NCI-H2227 (cell line): ENCODE measurements around the gene MMADHC.

Source experiments
- DNase-seq: peaks from one replicate; lab custom pipeline; 2025; ENCODE audit not compliant: unreplicated experiment; lab: John Stamatoyannopoulos, UW

The MMADHC gene

DNA sequence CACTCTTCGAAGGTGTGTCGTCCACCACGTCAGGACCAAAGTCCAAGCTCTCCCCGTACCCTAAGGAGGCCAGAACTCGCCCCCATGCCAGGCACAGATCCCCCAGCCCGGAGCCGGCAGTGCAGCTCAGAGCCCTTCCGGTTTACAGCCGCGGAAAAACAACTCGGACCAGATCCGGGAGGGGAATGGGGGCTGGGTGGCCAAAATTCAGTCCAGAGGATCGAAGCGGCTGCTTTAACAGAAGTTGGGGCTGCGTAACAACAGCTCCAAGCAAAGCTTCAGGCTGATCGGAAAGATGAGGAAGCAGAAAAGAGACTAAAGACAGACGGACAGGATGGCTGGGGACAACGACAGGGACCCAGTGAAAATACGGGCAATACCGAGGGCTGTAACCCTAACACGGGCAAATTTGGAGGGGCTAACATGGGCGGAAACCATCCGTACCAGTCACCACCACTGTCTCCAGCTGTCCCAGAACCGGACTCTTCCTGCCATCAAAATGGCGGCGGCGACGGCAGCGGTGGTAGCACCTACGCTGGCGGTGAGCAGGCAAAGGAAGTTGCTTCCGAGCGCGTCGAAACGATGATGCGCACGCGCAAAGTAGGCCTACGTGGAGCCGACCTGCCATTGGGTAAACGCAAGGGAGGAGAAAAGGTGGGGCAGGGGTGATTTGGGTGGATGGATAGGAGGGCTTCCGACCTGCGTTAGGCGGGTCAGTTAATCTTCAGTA is at the start of gene MMADHC:
MMADHC (minus strand) TSS at position 556 of the 730 bp plus-strand sequence. CDS start 678 bp downstream, outside the sequence.
- peak; percentile 99 for DNase-seq

DNA sequence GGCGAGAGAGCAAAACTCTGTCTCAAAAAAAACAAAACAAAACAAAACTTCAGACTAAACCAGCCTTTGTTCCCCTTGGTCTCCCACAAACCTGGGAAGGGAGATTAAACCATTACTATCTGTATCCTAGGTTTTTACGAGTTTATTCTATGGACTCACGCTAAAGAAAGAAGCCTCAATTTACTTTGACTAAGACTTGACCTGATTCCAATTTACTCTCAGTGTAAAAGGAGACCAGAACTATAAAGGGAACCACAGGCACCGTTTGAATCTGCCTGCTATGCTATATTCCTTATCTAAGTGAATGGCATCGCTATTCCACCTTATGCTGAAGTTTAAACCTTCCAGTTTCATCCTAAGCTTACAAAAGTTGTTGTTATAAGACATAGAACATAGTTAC is 46.5 kb upstream of the MMADHC start:
- no peak for DNase-seq

DNA sequence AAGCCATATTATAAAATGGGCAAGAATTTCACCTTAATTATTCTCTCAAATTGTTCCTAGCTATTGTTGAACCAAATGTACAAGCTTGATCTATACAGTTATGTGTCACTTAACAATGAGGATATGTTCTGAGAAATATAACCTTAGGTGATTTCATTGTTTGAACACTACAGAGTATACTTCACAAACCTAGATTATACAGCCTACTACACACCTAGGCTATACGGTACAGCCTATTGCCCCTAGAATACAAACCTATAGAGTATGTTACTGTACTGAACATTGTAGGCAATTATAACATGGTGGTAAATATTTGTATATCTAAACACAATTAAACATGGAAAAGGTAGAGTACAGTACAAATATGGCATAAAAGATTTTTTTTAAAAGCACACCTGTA is 42.9 kb upstream of the MMADHC start:
- no peak for DNase-seq

DNA sequence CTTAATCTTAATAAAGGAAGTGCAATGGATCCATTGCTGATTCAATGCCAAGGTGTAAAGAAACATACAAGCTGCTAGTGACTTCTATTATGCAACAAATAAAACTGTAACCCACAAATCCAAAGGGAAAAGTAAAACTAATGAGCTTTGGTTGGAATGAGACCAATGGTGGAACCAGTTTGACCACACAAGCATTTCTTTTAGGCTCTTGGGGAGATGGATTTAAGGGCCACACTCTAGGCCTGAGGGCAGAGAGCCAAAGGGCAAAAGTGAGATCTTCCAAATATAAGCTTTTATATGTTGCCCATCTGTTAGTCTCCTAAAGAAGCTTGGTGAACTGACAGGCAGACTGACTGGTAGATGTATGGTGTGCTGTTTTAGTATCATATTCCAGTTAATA is 41.5 kb upstream of the MMADHC start:
- no peak for DNase-seq

DNA sequence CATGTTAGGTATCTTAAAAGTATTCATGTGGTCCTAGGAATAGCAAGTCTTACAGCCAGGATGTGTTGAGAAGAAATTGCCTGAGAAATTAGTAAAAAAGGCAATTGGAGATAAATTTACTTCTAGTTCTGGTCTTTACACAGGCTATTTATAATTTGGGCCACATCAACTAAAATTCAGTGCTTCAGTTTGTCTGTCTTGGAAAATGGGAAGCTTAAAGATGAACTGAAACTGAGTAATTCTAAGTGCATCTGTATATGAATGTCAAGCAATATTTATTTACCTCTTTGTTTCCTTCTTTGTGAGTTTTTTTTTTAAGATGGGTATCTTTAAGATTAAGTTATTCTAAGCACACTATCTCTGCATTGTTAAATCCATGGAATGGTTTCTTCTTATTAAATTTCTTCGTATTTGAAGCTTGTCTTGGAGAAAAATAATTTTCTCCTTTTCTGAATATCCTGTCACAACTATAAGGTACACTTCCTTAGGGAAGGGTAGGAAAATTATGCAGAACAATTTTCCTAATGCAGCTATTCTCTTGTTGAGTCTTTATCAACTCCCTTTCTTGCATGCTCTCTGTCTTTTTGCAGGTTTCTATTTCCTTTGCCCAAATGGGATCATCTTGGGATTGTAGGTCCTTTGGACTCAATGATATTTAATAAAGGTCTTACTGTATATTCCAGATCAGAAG is 39.7 kb upstream of the MMADHC start:
- no peak for DNase-seq

GRCh38 chr2:149625671-149626070 is 38.1 kb upstream of the MMADHC start:
- DNase-seq: no peak

- DNase-seq: no peak
These were observed 37.7 kb upstream of the MMADHC start for GRCh38 chr2:149625271-149625670.

GRCh38 chr2:149622343-149622742 is 34.8 kb upstream of the MMADHC start:
- DNase-seq: no peak

GRCh38 chr2:149617476-149617875 is 29.9 kb upstream of the MMADHC start:
- DNase-seq: no peak

GRCh38 chr2:149616681-149617456 is 29.3 kb upstream of the MMADHC start:
- no peak for DNase-seq

GRCh38 chr2:149613704-149614103 is 26.1 kb upstream of the MMADHC start:
- DNase-seq: no peak

DNA sequence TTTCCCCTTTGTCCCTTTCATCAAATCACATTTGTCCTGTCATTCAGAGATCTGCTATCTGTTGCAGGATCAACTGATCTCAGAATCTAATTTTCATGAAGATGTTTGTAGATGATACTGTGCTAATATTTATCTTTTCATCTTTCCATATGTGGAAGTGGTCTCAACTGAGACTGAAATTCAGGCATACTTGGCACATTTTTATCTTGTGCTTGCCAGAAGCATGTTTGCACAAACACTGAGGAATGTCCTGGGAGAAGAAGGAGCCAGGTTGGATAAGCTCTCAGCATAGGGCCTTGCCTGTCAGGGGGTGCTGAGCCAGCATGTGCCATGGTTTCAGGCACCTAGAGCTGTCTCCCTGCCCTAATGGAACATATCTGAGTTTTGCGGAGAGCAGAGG is 24.5 kb upstream of the MMADHC start:
- no peak for DNase-seq

GRCh38 chr2:149611100-149611820 is 23.7 kb upstream of the MMADHC start:
- DNase-seq: no peak

DNA sequence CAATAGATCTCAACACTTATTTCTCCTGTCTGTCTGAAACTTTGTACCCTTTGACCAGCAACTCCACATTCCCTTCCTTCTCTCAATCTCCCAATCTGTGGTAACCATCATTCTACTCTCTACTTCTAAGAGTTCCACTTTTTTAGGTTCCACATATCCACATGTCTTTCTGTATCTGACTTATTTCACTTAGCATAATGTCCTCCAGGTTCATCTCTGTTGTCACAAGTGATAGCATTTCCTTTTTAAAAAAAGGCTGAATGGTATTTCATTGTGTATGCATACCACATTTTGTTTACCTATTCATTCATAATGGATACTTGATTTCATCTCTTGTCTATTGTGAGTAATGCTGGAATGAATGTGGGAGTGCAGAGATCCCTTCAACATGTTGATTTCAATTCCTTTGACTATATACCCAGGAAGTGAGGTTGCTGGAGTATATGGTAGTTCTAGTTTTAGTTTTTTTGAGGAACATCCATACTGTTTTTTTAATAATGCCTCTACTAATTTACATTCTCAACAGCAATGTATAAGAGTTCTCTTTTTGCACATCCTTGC is 18.8 kb upstream of the MMADHC start:
- no peak for DNase-seq

DNA sequence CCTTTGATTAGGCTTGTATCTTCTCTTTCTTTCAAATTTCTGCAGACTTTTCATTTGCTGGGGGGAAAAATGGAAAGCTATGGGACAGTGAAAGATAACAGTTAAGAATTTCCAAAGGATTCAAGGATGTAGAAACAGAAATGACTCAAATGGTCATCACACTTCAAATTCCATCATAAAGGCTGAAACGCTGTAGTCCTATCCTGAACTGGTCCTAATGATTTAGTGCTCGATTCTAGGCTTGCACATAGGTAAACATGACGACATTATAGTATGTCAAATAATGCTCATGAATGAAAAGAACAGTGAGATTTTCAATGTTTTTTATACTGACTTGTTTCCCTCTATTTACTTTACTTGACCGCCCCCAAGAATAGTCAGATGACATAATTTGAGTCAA is 15.7 kb upstream of the MMADHC start:
- DNase-seq: no peak

DNA sequence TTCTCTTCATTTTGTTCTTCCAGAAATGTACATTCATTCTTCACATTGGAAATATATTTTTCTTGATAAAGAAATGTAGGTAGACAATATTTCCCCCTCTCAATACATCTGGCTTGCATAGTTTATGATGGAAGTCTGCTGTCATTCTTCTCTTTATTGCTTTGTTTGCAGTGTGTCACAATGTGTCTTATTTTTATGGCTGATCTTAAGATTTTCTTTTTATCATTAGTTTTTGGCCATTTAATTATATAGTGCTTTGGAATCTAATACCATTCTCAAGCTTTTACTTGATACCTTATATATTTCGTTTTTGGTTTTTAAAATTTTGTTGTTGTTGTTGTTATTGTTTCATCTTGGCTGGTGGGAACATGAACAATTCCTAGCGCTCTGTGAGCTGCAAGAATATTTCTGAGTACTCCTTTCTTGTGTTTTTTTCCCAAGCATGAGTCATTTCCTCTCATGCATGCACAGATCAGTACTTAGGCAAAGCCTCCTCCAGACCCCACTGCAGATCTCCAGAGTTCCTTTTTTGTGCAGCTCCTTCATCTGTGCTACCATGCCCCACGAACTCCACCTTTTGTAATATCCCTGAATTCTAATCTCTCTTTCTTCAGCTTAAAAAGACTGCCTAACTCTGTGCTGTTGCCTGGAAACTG is 13.7 kb upstream of the MMADHC start:
- DNase-seq: no peak

DNA sequence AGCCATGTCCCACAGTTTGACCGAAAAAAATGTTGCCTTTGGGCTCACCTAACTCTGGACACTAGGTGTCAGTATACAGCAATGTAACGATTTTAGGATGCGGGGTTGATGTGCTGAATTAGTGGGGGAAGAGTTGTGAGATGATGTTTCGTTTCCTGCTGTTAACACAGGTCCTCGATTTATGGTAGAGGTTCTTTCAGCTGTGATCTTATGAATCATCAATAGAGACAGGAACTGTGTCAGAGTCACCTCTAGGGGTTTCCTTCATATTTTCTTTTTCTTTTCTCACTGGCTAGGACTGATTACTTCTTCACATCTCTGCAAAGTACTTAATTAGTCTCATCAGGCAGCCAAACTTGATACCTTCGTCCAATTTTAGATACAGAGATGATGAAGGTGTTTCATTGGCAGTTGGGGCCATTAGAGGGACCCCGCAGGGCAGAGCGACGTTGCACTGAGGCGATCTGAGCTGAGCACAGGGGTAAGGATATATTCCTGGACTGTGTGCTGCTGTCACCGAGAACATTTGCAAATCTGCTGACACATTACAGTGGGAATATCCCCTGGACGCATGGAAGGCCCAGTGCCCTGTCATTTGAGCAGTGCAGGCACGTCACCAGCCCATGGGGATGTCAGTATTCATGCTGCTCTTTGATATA is 10.2 kb upstream of the MMADHC start:
- DNase-seq: peak; percentile 90

- no peak for DNase-seq
These were observed 9.6 kb upstream of the MMADHC start for GRCh38 chr2:149597050-149597667.

DNA sequence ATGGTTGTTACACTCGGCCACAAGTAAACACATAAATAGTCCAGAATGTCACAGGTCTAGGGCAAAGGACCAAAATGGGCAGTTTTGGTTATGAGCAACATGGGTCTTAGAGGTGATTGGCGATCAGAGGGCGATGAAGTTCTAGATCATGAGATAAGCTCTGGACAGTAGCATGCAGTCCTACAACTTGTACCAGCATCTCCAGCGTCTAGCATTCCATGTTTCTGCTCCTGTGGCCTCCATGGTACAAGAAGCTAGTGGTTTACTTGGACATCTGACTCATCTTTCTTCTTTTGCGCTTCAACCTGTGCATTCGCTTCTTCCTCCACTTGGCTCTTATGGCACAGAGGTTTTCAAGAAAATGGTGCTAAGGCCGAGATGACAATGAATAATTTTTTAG is 8.9 kb upstream of the MMADHC start:
- no peak for DNase-seq
